Smooth muscle cell (in vitro differentiated cells): ENCODE data around the gene XRCC1. TPM values are rescaled to one million over a fixed set of nuclear protein-coding genes. Genes with fewer than 3 reads are reported as not detected.
A peak's percentile ranks its signal among the peaks of the same experiment; 100 is the strongest.

Source experiments
- DNase-seq: peaks from one replicate; lab custom pipeline; 2025; ENCODE audit not compliant: unreplicated experiment; lab: John Stamatoyannopoulos, UW
- H2AFZ ChIP-seq: fragments of 200-600 bp; sonication (generic); 2 replicates; pipeline ENCODE4 v1.6.0; 2016; ENCODE audit warnings: antibody characterized with exemption, low read depth, mild to moderate bottlenecking
- H3F3A ChIP-seq: fragments of 200-600 bp; sonication (generic); 2 replicates; pipeline ENCODE4 v1.6.0; 2017; ENCODE audit warnings: antibody characterized with exemption, low read depth
- H3K27ac ChIP-seq: fragments of 200-600 bp; sonication (generic); 2 replicates; pipeline ENCODE4 v1.5.1; 2016; ENCODE audit warnings: low read depth, mild to moderate bottlenecking
- H3K27me3 ChIP-seq: fragments of 200-600 bp; sonication (generic); 2 replicates; pipeline ENCODE4 v1.6.1; 2016; ENCODE audit warnings: low read depth, mild to moderate bottlenecking
- H3K36me3 ChIP-seq: fragments of 200-600 bp; sonication (generic); 2 replicates; pipeline ENCODE4 v1.5.1; 2016; ENCODE audit warnings: low read depth
- H3K4me1 ChIP-seq: fragments of 200-600 bp; sonication (generic); 2 replicates; pipeline ENCODE4 v1.5.1; 2016; ENCODE audit warnings: low read depth
- H3K4me2 ChIP-seq: fragments of 200-600 bp; sonication (generic); 2 replicates; pipeline ENCODE4 v1.6.0; 2016; ENCODE audit warnings: mild to moderate bottlenecking
- H3K4me3 ChIP-seq: fragments of 200-600 bp; sonication (generic); 2 replicates; pipeline ENCODE4 v1.5.1; 2016; ENCODE audit warnings: mild to moderate bottlenecking
- H3K79me2 ChIP-seq: fragments of 200-600 bp; sonication (generic); 2 replicates; pipeline ENCODE4 v1.6.0; 2016; ENCODE audit warnings: low read depth, mild to moderate bottlenecking
- H3K9ac ChIP-seq: fragments of 200-600 bp; sonication (generic); 2 replicates; pipeline ENCODE4 v1.6.0; 2016; ENCODE audit warnings: low read depth
- H3K9me3 ChIP-seq: fragments of 200-600 bp; sonication (generic); replicated peaks from 2 replicates; pipeline ENCODE4 v1.5.1; 2016; ENCODE audit warnings: low read depth
- H4K20me1 ChIP-seq: fragments of 200-600 bp; sonication (generic); 2 replicates; pipeline ENCODE4 v1.6.0; 2016; ENCODE audit warnings: low read depth
- CTCF ChIP-seq: fragments of 200-600 bp; sonication (generic); IDR thresholded peaks from 2 replicates; pipeline ENCODE4 v1.5.1; 2017; ENCODE audit warnings: borderline replicate concordance, mild to moderate bottlenecking, antibody characterized with exemption; ENCODE audit not compliant: insufficient read depth, poor library complexity, severe bottlenecking
- WGBS: methylation state at CpG from one replicate; pipeline ENCODE4 v1.1.7; 2016; ENCODE audit warnings: low lambda C conversion rate; 5-methylcytosine and 5-hydroxymethylcytosine counted together
- polyA plus RNA-seq: library from polyadenylated mRNA; unstranded; fragments of >200 nt; fragmentation: Nextera tagmentation; extraction: Ambion mirVana; gene quantifications from 2 replicates; pipeline ENCODE4 v1.2.1, GENCODE V29; 2016
- total RNA-seq: library from RNA; depleted of rRNA; stranded (reverse); fragments of >200 nt; gene quantifications from 2 replicates; pipeline ENCODE4 v1.2.3, GENCODE V29; 2014

The XRCC1 gene
- 19.0 and 24.9 TPM in 2 replicates for total RNA-seq
- polyA plus RNA-seq = 35.1 and 43.0 TPM in 2 replicates

- 1% methylated on average over 27 of the region's 51 CpGs for WGBS
- no peaks in the 10 kb centered on the region for H3F3A ChIP-seq
- peaks cover 15% of the 10 kb centered on the region for H3K79me2 ChIP-seq
- H3K4me2 ChIP-seq = peak within 1 kb of the TSS; percentile 100
- no peak for TF ChIP-seq CTCF
- H3K27me3 ChIP-seq = no peaks in the 10 kb centered on the region
- peak within 1 kb of the TSS; percentile 97 for H2AFZ ChIP-seq
- peak within 1 kb of the TSS; percentile 98 for H3K9ac ChIP-seq
- no peaks in the 10 kb centered on the region for H3K36me3 ChIP-seq
- no peaks in the 10 kb centered on the region for H3K9me3 ChIP-seq
- no peaks in the 10 kb centered on the region for H4K20me1 ChIP-seq
- H3K4me3 ChIP-seq = peak within 1 kb of the TSS; percentile 94
- peak; percentile 86 for DNase-seq
- peaks cover 10% of the 10 kb centered on the region for H3K4me1 ChIP-seq
- peak within 1 kb of the TSS; percentile 89 for H3K27ac ChIP-seq
Observed at GRCh38 chr19:43575156-43575950, at the start of gene XRCC1, which contains the start of gene PINLYP. TSS of gene XRCC1 (minus strand) at chr19:43575527. CDS start at chr19:43575458, 69 bp downstream. TSS of gene PINLYP (plus strand) at chr19:43575801. CDS start at chr19:43577192, 1,391 bp downstream.

- H3K27ac ChIP-seq = no peak overlapping the region
- DNase-seq = no peak
Observed at GRCh38 chr19:43624933-43625332, 49.6 kb upstream of the XRCC1 start.

GRCh38 chr19:43623889-43624670 is 48.8 kb upstream of the XRCC1 start:
- 92% methylated on average over 35 of the region's 35 CpGs for whole genome bisulfite sequencing
- DNase-seq = no peak

More at GRCh38 chr19:43624933-43625332, 49.6 kb upstream of the XRCC1 start:
- Histone ChIP-seq H3K27me3 (no peaks in the 10 kb centered on the region), H3K4me2 (no peak overlapping the region), H4K20me1 (no peaks in the 10 kb centered on the region), H3F3A (no peaks in the 10 kb centered on the region), H3K79me2 (no peaks in the 10 kb centered on the region), H3K36me3 (no peaks in the 10 kb centered on the region), H3K9me3 (no peaks in the 10 kb centered on the region), H3K4me3 (no peak overlapping the region), H2AFZ (no peak overlapping the region), H3K4me1 (peaks cover 5% of the 10 kb centered on the region), H3K9ac (no peak overlapping the region)
- WGBS = 14% methylated on average over 28 of the region's 30 CpGs
- TF ChIP-seq CTCF = peak; percentile 23

More at GRCh38 chr19:43623889-43624670, 48.8 kb upstream of the XRCC1 start:
- H3K4me2 ChIP-seq = no peak overlapping the region
- no peaks in the 10 kb centered on the region for H3F3A ChIP-seq
- peaks cover 5% of the 10 kb centered on the region for H3K4me1 ChIP-seq
- no peak for TF ChIP-seq CTCF
- no peaks in the 10 kb centered on the region for H3K27me3 ChIP-seq
- H2AFZ ChIP-seq = no peak overlapping the region
- H3K79me2 ChIP-seq = no peaks in the 10 kb centered on the region
- no peak overlapping the region for H3K4me3 ChIP-seq
- H3K36me3 ChIP-seq = no peaks in the 10 kb centered on the region
- H3K27ac ChIP-seq = no peak overlapping the region
- no peaks in the 10 kb centered on the region for H4K20me1 ChIP-seq
- no peaks in the 10 kb centered on the region for H3K9me3 ChIP-seq
- H3K9ac ChIP-seq = no peak overlapping the region
